ENCODE results near the gene COLEC12.

Gene COLEC12

GRCh38 chr18:506264-506663 is 5.8 kb upstream of the COLEC12 start:
- peak; percentile 31 for DNase-seq (ENCODE audit: low read depth)

GRCh38 chr18:505483-506122 is 5.1 kb upstream of the COLEC12 start:
- DNase-seq (ENCODE audit: low read depth), result peak; percentile 17

GRCh38 chr18:501406-501714 is 859 bp upstream of the COLEC12 start:
- no peak for DNase-seq (ENCODE audit: low read depth)

- DNase-seq (ENCODE audit: low read depth), result peak; percentile 77
These were observed 497 bp downstream of the COLEC12 start for GRCh38 chr18:499776-500631.

GRCh38 chr18:498931-499775 is 1.3 kb downstream of the COLEC12 start:
- DNase-seq (ENCODE audit: low read depth), result peak; percentile 95

- no peak for DNase-seq (ENCODE audit: low read depth)
These were observed 2.8 kb downstream of the COLEC12 start for GRCh38 chr18:497688-498087.

- no peak for DNase-seq (ENCODE audit: low read depth)
These were observed 5.0 kb downstream of the COLEC12 start for GRCh38 chr18:495452-495851.

GRCh38 chr18:495017-495416 is 5.5 kb downstream of the COLEC12 start:
- DNase-seq (ENCODE audit: low read depth), result peak; percentile 34

- peak; percentile 74 for DNase-seq (ENCODE audit: low read depth)
These were observed 6.2 kb downstream of the COLEC12 start for GRCh38 chr18:493986-494983.

- no peak for DNase-seq (ENCODE audit: low read depth)
These were observed 8.1 kb downstream of the COLEC12 start for GRCh38 chr18:492451-492850.

- DNase-seq (ENCODE audit: low read depth), result no peak
These were observed 9.9 kb downstream of the COLEC12 start for GRCh38 chr18:490624-491023.

GRCh38 chr18:490024-490366 is 10.5 kb downstream of the COLEC12 start:
- no peak for DNase-seq (ENCODE audit: low read depth)

GRCh38 chr18:489244-490023 is 11.1 kb downstream of the COLEC12 start:
- peak; percentile 92 for DNase-seq (ENCODE audit: low read depth)

GRCh38 chr18:486929-487740 is 13.4 kb downstream of the COLEC12 start:
- DNase-seq (ENCODE audit: low read depth), result peak; percentile 50

GRCh38 chr18:484749-485464 is 15.6 kb downstream of the COLEC12 start:
- DNase-seq (ENCODE audit: low read depth), result peak; percentile 29

- peak; percentile 37 for DNase-seq (ENCODE audit: low read depth)
These were observed 21.8 kb downstream of the COLEC12 start for GRCh38 chr18:478681-479080.

GRCh38 chr18:477565-477964 is 22.9 kb downstream of the COLEC12 start:
- DNase-seq (ENCODE audit: low read depth), result no peak

- no peak for DNase-seq (ENCODE audit: low read depth)
These were observed 24.2 kb downstream of the COLEC12 start for GRCh38 chr18:476251-476664.
